Prostate gland (tissue), 2 donors: Measurements from ENCODE around the gene C5AR2. TPM values are rescaled to one million over a fixed set of nuclear protein-coding genes. Genes with fewer than 3 reads are reported as not detected.

Source experiments
- DNase-seq: peaks from one replicate; pipeline ENCODE4 v3.0.0-alpha.2; 2019; ENCODE audit warnings: low spot score
- H3K27ac ChIP-seq, 2 donors: fragments of 200-600 bp; sonication (generic); 2 replicates each; pipeline ENCODE4 v1.5.1; 2017 to 2019
- H3K27me3 ChIP-seq: fragments of 200-600 bp; sonication (generic); replicated peaks from 2 replicates; pipeline ENCODE4 v1.5.1; 2019; ENCODE audit not compliant: insufficient read depth
- H3K36me3 ChIP-seq, 2 donors: fragments of 200-600 bp; sonication (generic); 1 replicate in 1 of 2; 2 replicates in 1 of 2; pipeline versions ENCODE4 v1.5.1 to v1.8.1; 2017 to 2019
- H3K4me1 ChIP-seq: fragments of 200-600 bp; sonication (generic); replicated peaks from 2 replicates; pipeline ENCODE4 v1.5.1; 2019
- H3K4me3 ChIP-seq, 2 donors: fragments of 200-600 bp; sonication (generic); 2 replicates each; pipeline ENCODE4 v1.5.1; 2017 to 2019
- H3K9me3 ChIP-seq: fragments of 200-600 bp; sonication (generic); 2 replicates; pipeline ENCODE4 v1.5.1; 2017
- CTCF ChIP-seq, 4 experiments: fragments of 200-600 bp in 2 of 4; fragments of 450-650 bp in 2 of 4; sonication (generic) in 2 of 4; IDR thresholded peaks; 1 replicate in 3 of 4; 2 replicates in 1 of 4; pipeline ENCODE4 v1.5.1; 2016 to 2019; ENCODE audit warnings: antibody characterized with exemption in 4 of 4, mild to moderate bottlenecking in 2 of 4, moderate library complexity in 2 of 4
- POLR2A ChIP-seq: fragments of 450-650 bp; IDR thresholded peaks from one replicate; pipeline ENCODE4 v1.6.1; 2016; ENCODE audit warnings: antibody characterized with exemption, mild to moderate bottlenecking
- POLR2AphosphoS5 ChIP-seq: sonication (generic); formaldehyde crosslinking; IDR thresholded peaks from one replicate; pipeline ENCODE4 v1.6.1; 2017; ENCODE audit warnings: antibody characterized with exemption
- WGBS: methylation state at CpG from one replicate; pipeline ENCODE4 v1.1.5; 2018; 5-methylcytosine and 5-hydroxymethylcytosine counted together
- intact Hi-C: fragments of 100-400 bp; cut with DNase I; formaldehyde crosslinking; loops from one replicate; pipeline ENCODE4 v1.14.2; 2022
- total RNA-seq, 2 donors: library from RNA; depleted of rRNA; stranded (reverse); fragments of >200 nt; gene quantifications; one replicate each; pipeline ENCODE4 v1.1.0, GENCODE V29; 2016

C5AR2 gene
- total RNA-seq, 2 donors from 2014 or later: 1.9 TPM; not detected in 1

- DNase-seq: no peak
- Histone ChIP-seq H3K9me3 (no peaks in the 10 kb centered on the region), H3K36me3 (peaks cover 6 to 13% of the 10 kb centered on the region in 2 donors), H3K4me1 (peaks cover 2% of the 10 kb centered on the region), H3K4me3 (no peak overlapping the region), H3K27ac (no peak overlapping the region), H3K27me3 (no peaks in the 10 kb centered on the region)
- WGBS: 81% methylated on average over 3 of the region's 3 CpGs
- TF ChIP-seq CTCF (IDR thresholded peaks at IDR 0.05) (no peak), POLR2AphosphoS5 (no peak), POLR2A (no peak)
- intact Hi-C loops: no loop called here
Measured at GRCh38 chr19:47351548-47351947, 19.6 kb downstream of the C5AR2 start.

- peaks cover 8 to 13% of the 10 kb centered on the region in 2 donors for H3K36me3 ChIP-seq
- WGBS: 65% methylated on average over 2 of the region's 2 CpGs
- DNase-seq: no peak
- H3K9me3 ChIP-seq: no peaks in the 10 kb centered on the region
- H3K4me1 ChIP-seq: peaks cover 2% of the 10 kb centered on the region
- intact Hi-C loops: no loop called here
- H3K4me3 ChIP-seq: no peak overlapping the region
- H3K27ac ChIP-seq: no peak overlapping the region
- TF ChIP-seq POLR2A (no peak), POLR2AphosphoS5 (no peak), CTCF (IDR thresholded peaks at IDR 0.05) (no peak)
- H3K27me3 ChIP-seq: no peaks in the 10 kb centered on the region
Measured at GRCh38 chr19:47352095-47352494, 20.1 kb downstream of the C5AR2 start.

- no peaks in the 10 kb centered on the region for H3K9me3 ChIP-seq
- H3K27ac ChIP-seq: no peak overlapping the region
- peaks cover 12 to 22% of the 10 kb centered on the region in 2 donors for H3K36me3 ChIP-seq
- TF ChIP-seq POLR2AphosphoS5 (no peak), POLR2A (no peak), CTCF (IDR thresholded peaks at IDR 0.05) (no peak)
- intact Hi-C loops: no loop called here
- DNase-seq: no peak
- WGBS: 77% methylated on average over 24 of the region's 24 CpGs
- peaks cover 2% of the 10 kb centered on the region for H3K4me1 ChIP-seq
- H3K27me3 ChIP-seq: no peaks in the 10 kb centered on the region
- H3K4me3 ChIP-seq: no peak overlapping the region
Measured at GRCh38 chr19:47353307-47353712, 21.3 kb downstream of the C5AR2 start.

- intact Hi-C loops: no loop called here
- Histone ChIP-seq H3K27ac (no peak overlapping the region), H3K9me3 (no peaks in the 10 kb centered on the region), H3K27me3 (no peaks in the 10 kb centered on the region), H3K4me1 (no peaks in the 10 kb centered on the region), H3K36me3 (peaks cover 26 to 29% of the 10 kb centered on the region in 2 donors), H3K4me3 (no peak overlapping the region)
- WGBS: 88% methylated on average over 6 of the region's 6 CpGs
- TF ChIP-seq CTCF (IDR thresholded peaks at IDR 0.05) (no peak), POLR2A (no peak)
- no peak for DNase-seq
Measured at GRCh38 chr19:47356900-47357299, 24.9 kb downstream of the C5AR2 start.

- peaks cover 24 to 26% of the 10 kb centered on the region in 2 donors for H3K36me3 ChIP-seq
- WGBS: 95% methylated on average over 26 of the region's 28 CpGs
- no peaks in the 10 kb centered on the region for H3K27me3 ChIP-seq
- DNase-seq: no peak
- no peak for TF ChIP-seq CTCF (IDR thresholded peaks at IDR 0.05)
- no peak for TF ChIP-seq POLR2AphosphoS5
- no peak for TF ChIP-seq POLR2A
- intact Hi-C loops: no loop called here
- no peak overlapping the region for H3K27ac ChIP-seq
- no peaks in the 10 kb centered on the region for H3K9me3 ChIP-seq
- no peaks in the 10 kb centered on the region for H3K4me1 ChIP-seq
- no peak overlapping the region for H3K4me3 ChIP-seq
Measured at GRCh38 chr19:47357788-47358680, 26.1 kb downstream of the C5AR2 start.
